ENCODE results near the gene WDR4.
"Not testable (repeated sequence)": the region's sequence is repeated elsewhere in the genome, so short reads cannot be mapped to it uniquely, and the experiment has no call there.

WDR4 gene

DNA sequence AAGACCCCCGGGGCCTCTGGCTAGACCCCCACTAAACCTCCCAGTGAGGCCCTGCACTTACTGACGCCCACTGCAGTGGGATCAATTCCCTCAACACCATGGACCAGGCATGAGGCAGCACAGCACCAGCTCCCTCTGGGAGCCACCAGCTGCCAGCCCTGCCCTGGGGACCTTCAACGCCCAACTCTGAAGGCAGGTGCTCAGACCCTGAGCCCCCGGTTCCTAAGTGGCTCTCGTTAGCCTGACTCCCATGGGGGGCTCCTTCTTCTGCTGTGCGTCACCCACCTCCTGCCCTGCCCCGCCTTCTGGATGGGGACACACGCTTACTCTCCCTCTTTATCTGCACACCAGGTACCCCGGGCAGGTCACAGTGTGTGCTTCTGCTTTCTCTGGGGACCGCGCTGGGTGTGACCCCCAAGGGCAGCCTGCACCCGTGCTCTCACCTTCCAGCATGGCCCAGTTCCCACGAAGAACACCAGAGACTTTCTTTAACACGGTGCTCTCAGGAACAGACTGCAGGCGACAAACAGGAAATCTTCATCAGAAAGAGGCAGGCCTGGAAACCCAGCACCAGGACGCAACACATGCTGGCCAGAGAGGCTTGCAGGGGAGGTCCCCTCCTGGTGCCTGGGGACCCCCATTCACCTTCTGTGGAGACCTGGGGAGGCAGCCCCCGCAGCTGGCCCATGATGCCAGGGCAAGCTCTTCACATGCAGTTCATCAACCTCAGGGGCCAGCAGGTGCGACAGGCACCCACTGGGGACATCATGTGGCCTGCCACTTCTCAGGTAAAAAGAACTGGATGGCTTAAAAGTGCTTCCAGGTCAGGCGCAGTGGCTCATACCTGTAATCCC is 27.3 kb downstream of the WDR4 start:
- no peak for FAIRE-seq

DNA sequence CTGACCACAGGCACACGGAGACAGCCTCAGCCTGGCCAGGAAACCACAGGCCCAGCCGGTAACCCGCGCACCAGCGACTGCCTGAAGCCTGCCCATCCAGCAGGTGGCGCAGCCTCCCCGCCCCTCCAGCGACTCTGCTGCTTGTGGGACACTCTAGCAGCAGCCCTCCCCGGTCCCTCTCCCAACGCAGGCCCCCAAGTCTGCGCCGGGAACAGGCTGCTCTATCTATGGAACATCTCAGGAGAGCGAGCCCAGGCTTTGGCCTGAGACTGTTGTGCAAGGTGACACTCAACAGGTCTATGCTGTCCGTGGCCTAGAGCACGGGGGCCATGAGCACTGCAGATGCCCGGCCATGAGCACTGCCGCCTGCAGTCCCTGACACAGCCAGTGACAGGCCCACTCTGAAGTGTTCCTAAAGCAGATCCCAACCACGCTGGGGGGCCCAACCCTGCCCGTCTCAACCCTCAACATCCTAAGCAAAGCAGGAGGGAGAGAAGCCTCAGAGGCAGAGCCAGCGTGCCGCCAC is 28.4 kb downstream of the WDR4 start:
- no peak for FAIRE-seq

DNA sequence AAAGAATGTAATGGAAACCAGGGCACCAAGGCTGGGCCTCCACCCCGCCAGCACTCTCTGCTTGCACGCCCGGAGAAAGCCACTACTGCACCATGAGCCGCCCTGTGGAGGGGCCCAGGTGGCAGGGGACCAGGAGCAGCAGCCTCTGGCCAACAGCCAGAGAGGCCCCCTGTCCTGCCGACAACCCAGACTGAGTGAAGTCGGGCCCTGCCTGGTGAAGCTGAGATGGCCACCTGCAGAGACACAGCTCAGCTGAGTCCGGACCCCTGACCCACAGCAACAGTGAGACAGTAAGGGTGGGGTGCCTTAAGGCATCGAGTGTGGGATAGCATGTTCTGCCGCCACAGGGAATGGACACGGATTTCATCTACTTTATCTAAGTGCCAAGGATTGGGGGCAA is 28.9 kb downstream of the WDR4 start:
- FAIRE-seq, result no peak

DNA sequence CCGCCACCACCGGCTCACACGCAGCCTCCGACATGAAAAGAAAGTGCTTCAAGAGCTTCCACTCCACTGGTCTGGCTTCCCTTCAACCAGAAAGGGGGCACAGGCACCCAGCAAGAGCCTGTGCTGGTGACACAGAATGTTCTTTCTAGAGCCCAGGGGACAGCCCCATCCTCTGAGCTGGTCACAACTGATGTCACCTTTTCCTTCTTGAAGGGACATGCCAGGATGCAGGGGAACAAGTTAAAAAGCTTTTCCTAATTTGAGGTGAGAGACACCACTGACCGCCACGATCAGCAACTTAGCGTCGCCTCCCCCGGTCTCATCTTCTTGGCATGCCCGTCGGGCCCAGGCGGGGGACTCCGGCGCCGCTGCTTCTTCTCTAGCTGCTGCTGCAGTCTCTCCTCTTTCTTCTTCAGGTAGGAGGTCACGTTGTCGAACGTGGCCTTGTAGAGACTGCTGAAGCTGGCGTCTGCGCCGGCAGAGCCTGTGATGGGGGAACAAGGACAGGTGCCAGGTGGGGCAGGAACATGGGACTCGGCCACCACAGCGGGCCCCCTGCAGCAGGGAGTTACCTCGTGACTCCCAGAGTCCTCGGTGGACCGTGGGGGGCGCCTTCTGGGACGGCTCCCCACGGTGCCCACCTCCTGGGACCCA is 29.5 kb downstream of the WDR4 start:
- no peak for FAIRE-seq

DNA sequence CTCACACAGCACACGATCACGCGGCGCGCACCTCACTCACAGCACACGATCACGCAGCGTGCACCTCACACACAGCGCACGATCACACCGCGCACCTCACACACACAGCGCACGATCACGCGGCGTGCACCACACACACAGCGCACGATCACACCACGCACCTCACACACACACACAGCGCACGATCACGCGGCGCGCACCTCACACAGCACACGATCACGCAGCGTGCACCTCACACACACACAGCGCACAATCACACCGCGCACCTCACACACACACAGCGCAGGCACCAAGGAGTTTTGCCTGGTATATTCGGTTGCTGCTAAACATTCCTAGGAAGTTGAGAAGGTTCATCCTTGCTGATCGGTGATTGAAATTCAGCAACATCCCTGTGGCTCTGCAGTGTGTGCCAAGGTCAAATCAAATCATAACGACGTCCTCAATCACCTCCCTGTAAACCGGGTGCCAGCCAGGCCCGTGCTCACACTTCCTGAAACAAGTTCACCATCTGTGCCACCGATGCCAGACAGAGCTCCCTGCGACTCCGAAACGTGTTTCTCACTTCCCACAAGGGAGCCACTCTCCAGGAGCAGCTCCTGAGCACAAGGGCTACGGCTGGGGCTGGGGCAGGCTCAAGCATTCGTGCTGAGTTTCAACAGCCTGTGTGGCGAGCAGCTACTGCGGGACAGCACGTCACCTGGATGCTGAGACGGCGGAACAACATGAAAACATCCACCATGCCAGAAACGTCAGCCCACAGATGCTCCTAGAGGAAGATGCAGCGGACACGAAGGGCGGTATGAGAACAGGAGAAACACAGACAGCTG is 30.2 kb downstream of the WDR4 start:
- no peak for FAIRE-seq

DNA sequence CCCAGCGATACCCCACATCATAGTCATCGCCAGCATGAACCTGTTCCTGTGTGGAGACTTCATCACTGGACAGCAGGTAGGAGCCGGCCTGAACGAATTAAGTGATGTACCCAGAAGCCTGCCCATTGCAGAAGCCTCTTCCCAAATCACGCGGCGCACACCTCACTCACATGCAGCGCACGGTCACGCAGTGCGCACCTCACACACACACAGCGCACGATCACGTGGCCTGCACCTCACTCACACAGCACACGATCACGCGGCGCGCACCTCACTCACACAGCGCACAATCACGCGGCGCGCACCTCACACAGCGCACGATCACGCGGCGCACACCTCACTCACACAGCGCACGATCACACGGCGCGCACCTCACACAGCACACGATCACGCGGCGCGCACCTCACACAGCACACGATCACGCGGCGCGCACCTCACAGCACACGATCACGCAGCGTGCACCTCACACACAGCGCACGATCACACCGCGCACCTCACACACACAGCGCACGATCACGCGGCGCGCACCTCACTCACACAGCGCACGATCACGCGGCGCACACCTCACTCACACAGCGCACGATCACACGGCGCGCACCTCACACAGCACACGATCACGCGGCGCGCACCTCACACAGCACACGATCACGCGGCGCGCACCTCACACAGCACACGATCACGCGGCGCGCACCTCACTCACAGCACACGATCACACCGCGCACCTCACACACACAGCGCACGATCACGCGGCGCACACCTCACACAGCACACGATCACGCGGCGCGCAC is 31.0 kb downstream of the WDR4 start:
- not testable (repeated sequence) for FAIRE-seq

DNA sequence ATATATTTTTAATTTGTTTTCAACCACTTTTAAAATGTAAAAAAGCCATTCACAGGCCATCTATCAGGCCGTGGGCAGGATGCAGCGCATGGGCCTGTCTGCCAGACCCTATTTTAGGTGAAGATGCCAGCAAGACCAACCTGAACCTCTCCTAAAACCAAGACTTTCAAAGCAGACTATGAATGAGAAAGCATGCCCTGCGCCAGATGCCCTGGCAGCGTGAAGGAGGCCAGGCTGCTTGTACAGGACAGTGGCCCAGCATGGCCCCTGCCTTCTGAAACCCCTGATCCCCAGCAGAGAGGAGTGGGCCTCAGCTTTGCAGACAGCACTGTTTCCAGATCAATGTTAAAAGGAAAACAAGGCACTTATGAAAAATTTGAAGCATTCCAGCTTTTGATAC is 31.6 kb downstream of the WDR4 start:
- FAIRE-seq, result no peak

DNA sequence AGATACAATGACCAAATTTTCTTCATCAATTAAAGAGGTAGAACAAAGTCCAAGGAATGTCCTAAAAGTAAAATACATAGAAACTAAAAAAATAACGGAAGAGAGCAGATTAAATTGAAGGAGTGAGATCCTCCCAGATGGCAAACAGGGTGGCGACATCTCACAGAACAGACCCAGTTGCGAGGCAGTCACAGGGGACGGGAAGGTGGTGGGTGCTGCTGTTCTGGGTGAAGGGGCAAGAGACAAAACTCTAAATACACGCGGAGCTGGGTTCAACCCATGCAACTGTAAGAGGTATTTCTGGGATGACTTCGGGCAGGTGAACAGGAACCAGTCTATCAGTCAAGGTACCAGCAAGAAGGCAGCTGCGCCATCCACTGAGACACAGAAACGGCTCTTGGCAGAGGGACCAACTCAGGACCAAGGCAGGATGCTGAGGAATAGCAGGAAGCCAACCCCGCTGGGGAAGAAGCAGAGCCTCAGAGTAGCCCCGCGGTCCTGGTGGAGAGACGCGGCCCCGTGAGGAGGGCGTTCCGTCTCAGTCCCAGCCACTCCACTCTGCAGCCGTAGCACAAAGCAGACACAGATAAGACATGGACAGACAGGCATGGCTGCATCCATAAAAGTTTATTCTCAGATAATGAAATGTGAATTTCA is 32.2 kb downstream of the WDR4 start:
- no peak for FAIRE-seq

DNA sequence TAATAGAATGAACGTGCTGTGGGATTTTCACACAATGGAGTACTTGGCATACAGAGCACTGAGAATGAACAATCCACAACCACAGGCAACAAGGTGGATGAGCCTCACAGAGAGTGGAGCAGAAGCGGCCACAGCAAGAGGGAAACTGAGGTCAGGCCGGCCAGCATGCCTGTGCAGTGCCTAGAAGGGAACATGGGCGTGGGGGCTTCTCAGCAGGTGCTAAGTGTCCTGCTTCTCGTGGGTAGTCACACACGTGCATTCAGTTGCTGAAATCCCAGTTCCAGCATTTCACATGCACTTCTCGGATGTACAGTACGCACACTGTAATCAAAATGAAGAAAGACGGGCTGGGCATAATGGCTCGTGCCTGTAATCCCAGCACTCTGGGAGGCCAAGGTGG is 33.1 kb downstream of the WDR4 start:
- FAIRE-seq, result no peak

DNA sequence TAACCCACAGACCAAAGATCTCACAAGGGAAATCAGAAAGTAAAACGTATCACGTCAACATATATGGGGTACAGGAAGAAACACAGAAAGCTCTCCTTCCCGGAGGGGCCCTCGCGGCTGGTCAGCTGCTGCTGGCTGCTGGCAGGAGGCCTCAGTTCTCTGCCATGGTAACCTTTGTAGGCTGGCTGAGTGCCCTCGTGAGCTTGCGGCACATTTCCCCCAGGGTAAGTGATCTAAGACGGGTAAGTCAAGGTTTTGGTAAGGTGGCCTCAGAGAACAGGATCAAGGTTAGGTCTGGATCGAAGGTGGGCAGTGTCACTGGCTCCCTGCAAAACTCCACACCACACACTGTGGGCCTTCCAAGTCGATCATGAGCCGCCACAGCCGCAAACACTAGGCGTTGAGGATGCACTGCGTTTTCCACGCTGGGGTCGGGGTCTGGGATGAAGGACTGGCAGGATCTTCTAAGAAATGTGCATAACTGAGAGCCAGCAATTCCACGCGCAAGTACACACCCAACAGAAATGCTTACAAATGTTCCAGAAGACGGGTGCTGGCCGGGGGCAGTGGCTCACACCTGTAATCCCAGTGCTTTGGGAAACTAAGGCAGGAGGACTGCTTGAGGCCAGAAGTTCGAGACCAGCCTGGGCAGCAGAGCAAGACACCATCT is 33.9 kb downstream of the WDR4 start:
- FAIRE-seq, result no peak

DNA sequence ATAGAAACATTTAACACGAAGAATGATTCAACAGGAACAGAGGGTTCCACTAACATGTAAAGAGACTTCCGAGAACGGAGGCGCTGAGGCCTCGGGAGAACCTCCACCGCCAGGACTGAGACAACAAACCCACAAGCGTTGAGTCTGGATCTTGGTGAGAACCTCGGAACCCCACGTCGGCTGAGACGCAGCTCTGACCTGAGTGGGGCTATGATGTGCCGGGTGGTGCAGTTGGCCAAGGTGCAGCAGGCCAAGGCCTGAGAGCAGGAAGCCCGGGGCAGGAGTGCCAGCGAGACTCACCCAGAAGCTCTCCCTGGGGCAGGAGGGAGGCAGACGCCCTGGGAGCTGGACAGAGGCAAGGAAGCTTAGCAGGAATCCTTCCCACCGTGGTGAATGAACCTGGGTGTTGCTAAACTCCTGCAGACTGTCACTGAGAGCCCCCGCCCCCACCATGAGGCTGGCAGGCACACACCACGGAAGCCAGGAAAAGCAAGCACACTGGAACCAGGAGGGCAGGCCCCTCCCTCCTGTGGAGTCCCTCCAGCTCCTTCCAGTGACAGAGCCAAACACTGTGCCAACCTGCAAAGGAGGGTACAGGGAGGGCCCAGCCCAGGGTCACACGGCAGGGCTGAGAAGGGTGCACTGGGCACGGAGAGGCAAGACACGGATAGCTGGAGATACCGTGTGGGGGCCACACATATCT is 34.8 kb downstream of the WDR4 start:
- FAIRE-seq, result no peak

DNA sequence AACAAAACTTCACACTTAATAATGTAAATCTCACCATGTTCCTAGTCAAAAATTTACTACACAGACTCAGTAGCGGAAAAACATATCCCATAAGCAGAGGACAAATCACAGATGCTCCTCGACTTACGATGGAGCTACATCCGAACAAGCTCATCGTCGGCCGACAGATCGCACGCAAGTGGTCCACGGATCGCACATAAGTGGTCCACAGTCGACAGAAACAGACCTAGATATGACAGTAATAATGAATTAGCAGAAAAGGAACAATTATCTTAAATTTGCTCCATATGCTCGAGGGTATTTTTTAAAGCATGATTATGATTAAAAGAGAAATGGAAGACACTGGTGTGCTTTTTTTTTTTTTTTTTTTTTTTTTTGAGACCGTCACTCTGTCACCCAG is 36.3 kb downstream of the WDR4 start:
- no peak for FAIRE-seq

DNA sequence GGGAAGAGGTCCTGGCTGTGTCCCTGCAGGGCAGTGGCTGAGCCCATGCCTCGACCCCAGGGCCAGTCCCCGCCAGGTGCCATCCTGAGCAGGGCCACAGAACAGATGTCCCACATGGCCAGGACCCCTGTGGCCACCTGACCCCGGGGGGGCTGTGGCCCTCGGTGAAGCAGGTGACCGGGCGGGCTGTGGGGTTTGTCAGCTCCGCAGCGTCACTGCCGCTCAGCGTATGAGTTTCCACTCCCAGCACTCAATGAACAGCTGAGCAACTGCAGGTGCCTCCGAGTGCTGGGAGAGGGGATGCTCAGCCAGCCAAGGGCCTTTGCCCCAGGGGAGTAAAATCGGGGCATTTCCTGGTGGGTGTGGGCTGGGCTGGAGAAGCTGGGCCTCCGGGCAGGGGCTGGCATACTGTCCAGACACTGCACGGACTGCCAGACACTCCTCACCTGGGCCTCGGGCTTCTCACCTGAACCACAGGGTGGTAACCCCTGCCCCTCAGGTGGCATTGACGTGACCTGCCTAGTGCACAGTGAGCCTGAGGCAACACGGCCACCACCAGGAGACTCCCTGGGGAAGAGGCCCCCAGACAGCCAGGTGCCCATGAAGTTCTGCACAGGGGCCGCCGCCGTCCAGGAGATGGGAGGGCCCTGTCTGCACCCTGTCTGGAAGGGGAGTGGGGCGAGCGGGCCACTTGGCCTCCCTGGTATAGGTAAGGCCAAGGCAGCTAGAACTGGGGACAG is 37.3 kb downstream of the WDR4 start:
- not testable (repeated sequence) for FAIRE-seq

DNA sequence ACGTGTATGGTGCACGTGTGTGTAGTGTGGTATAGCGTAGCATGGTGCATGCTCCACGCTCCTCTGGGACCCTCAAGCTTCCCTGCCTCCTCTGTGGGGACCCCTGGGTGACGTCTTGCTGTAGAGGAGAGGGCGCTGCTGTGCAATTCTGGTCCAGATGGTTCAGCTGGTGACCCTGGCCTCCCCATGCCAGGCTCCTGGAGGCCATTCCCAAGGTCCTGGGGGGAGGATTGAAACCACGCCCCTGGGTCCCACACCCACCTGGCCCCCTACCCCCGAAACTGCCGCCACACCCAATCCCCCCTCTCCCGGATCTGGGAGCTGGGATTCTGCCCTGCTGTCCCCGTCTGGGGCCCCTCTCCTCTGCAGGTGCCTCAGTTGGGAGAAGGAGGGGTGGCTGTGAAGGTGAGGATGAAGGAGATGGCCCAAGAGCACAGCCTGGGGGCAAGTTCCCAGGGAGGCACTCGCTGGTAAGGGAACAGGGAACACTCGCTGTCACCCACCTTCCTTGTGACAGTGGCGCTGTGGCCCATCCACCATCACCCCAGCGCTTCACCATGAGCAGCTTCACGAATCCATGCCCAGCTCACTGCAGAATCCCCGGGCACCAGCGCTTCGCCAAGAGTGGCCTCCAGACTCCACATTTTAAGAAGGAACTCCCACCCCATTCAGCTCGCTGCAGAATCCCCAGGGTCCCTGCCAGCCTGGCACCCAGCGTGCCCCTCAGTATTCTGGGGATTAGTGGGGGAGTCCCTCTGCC is 38.0 kb downstream of the WDR4 start:
- no peak for FAIRE-seq

DNA sequence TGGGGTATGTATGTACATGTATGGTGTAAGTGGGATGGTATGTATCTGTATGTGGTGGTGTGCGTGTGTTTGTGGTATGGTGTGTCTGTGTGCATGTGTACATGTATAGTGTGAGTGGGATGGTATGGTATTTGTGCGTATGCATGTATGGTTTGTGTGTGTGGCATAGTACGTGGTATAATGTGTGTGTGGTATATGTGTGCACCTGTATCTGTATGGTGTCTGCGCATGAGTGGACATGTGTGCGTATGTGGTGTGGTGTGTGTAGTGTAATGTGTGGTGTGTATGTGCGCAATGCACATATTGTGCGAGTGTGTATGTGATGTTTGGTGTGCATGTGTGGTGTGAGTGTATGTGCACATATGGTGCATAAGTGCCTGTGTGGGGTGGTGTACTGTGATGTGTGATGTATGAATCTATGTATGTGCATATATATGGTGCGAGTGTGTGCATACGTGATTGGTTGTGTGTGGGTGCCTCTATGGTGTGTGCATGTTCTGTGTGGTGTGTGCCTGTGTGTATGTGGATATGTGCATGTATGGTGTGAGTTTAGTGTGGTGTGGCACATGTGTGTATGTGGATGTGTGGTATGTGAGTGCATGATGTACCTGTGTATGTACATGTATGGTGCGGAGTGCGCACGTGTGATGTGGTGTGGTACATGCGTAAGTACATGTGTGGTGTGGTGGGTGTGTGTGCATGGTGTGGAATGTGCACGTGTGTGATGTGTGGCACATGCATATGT is 38.8 kb downstream of the WDR4 start:
- no peak for FAIRE-seq

DNA sequence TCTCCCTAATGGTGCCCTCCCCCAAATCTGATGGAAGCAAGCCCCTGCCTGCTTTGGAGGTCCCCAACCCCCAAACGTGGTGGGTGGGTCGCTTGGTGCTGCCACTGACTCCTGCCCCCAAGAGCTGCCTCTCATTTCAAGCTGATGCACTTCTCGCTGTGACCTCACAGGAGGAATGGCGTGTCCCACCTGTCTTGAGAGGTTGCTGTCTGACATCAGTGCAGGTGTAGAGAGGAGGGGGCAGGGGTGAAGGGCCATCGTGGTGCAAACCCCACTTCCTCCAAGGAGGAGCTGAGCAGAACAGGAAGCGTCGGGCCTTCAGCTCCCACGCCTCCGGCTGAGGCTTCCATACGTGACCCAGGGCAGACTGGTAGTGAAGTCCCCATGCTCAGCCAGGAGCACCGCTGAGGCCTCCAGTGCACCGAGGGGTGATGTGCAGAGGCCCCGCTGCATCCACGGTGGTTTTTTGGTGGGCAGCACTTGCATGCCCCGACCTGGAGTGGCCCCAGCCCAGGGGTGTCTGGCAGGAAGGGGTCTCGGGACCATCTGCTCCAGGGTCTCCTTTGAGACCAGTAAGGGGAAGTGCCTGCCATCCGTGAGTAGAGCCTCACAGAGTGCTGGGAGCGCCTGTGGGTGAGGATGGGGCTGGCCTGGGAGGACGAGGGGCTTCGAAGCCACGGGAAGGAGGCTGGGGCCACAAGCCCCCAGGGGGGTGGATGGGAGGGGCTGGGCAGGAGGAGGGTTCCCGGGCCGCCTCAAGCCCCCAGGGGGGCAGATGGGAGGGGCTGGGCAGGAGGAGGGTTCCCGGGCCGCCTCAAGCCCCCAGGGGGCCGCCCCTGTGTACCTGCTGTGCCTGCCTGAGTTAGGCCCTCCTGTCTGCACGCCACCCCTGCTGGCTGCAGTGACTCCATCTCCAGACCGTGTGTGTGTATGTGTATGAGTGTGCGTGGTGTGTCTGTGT is 39.8 kb downstream of the WDR4 start:
- FAIRE-seq, result no peak

DNA sequence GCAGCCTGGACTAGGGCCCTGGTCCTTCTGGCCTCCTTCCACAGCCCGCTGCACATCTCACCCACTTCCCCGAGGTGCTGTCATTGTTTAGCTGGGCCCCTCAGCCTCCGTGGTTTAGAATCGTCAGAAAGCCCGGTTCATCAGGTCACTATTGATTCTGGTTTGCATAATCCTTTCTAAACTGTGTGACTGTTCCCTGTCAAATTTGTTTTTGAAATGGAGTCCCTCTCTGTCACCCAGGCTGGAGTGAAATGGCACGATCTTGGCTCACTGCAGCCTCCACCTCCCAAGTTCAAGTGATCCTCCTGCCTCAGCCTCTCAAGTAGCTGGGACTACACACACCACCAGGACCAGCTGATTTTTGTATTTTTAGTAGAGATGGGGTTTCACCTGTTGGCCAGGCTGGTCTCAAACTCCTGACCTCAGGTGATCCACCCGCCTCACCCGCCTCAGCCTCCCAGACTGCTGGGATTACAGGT is 41.1 kb downstream of the WDR4 start:
- FAIRE-seq, result not testable (repeated sequence)
